OCI-LY3 (cell line): ENCODE results near the gene HOOK2.

ENCODE experiments used
- EZH2phosphoT487 ChIP-seq: fragments of 200-600 bp; shearing (Covaris generic); IDR thresholded peaks from 2 replicates; pipeline ENCODE4 v1.6.1; 2018; ENCODE audit warnings: antibody characterized with exemption, mixed run types, low read depth
- TF ChIP-seq, protein P1 (sequence below): fragments of 200-600, 300-600 bp; sonication (generic); IDR thresholded peaks from 2 replicates; pipeline ENCODE4 v1.5.1; 2014; ENCODE audit warnings: antibody characterized with exemption, low read length, low read depth

DNA sequence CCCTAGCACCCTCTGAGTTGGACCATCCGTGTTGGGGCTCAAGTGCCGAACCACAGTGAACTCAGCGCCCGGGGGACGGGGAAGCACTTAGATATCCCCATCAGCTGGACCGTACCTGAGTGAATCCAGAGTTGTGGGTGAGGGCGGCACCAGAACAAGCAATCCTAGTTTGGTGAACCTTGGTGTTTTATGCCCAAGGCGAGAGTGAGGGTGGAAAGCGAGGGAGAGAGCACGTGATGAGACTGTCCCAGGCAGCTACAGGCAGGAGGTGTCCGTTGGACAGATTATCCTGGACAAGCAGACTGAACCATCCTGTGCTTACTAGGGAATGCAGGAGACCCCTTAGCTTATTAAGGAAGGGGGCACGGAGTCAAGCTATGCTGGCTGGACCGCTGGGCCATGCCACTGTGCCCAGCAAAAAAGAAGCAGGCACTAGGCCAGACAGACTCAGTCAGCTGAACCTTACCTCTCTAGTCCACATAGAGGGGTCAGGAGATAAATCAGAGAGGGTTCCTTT, 37.5 kb downstream of the HOOK2 start:
- TF ChIP-seq, protein P1, sequence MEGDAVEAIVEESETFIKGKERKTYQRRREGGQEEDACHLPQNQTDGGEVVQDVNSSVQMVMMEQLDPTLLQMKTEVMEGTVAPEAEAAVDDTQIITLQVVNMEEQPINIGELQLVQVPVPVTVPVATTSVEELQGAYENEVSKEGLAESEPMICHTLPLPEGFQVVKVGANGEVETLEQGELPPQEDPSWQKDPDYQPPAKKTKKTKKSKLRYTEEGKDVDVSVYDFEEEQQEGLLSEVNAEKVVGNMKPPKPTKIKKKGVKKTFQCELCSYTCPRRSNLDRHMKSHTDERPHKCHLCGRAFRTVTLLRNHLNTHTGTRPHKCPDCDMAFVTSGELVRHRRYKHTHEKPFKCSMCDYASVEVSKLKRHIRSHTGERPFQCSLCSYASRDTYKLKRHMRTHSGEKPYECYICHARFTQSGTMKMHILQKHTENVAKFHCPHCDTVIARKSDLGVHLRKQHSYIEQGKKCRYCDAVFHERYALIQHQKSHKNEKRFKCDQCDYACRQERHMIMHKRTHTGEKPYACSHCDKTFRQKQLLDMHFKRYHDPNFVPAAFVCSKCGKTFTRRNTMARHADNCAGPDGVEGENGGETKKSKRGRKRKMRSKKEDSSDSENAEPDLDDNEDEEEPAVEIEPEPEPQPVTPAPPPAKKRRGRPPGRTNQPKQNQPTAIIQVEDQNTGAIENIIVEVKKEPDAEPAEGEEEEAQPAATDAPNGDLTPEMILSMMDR = no peak
- no peak for TF ChIP-seq EZH2phosphoT487
